ENCODE results near the gene ZNF653. TPM values are rescaled to one million over a fixed set of nuclear protein-coding genes. Genes with fewer than 3 reads are reported as not detected.

The ZNF653 gene
- polyA plus RNA-seq, 1 donor = 9.6 TPM

Other genes starting within 250 kb of the ZNF653 start
- 49.3 TPM for gene DOCK6, start 243.3 kb downstream of the ZNF653 start, polyA plus RNA-seq (ENCODE audit: insufficient read length)
- gene TSPAN16, start 209.7 kb downstream of the ZNF653 start, polyA plus RNA-seq (ENCODE audit: insufficient read length) = not detected
- 15.2 TPM for gene RAB3D, start 166.2 kb downstream of the ZNF653 start, polyA plus RNA-seq (ENCODE audit: insufficient read length)
- 121 TPM for gene TMEM205, start 159.6 kb downstream of the ZNF653 start, polyA plus RNA-seq (ENCODE audit: insufficient read length)
- 30.3 TPM for gene CCDC159, start 159.3 kb downstream of the ZNF653 start, polyA plus RNA-seq (ENCODE audit: insufficient read length)
- 10.5 TPM for gene PLPPR2, start 150.4 kb downstream of the ZNF653 start, polyA plus RNA-seq (ENCODE audit: insufficient read length)
- 2.7 TPM for gene SWSAP1, start 131.2 kb downstream of the ZNF653 start, polyA plus RNA-seq (ENCODE audit: insufficient read length)
- 21.3 TPM for gene EPOR, start 121.5 kb downstream of the ZNF653 start, polyA plus RNA-seq (ENCODE audit: insufficient read length)
- 99.4 TPM for gene RGL3, start 86.5 kb downstream of the ZNF653 start, polyA plus RNA-seq (ENCODE audit: insufficient read length)
- gene ODAD3, start 70.7 kb downstream of the ZNF653 start, polyA plus RNA-seq (ENCODE audit: insufficient read length) = 1.4 TPM
- gene PRKCSH, start 70.2 kb downstream of the ZNF653 start, polyA plus RNA-seq (ENCODE audit: insufficient read length) = 321 TPM
- gene ELAVL3, start 24.8 kb downstream of the ZNF653 start, polyA plus RNA-seq (ENCODE audit: insufficient read length) = 0.05 TPM
- gene ECSIT, start 23.3 kb upstream of the ZNF653 start, polyA plus RNA-seq (ENCODE audit: insufficient read length) = 31.0 TPM
- gene CNN1, start 33.0 kb upstream of the ZNF653 start, polyA plus RNA-seq (ENCODE audit: insufficient read length) = 3.0 TPM
- gene ELOF1, start 53.4 kb upstream of the ZNF653 start, polyA plus RNA-seq (ENCODE audit: insufficient read length) = 42.3 TPM
- 10.0 TPM for gene ACP5, start 71.8 kb upstream of the ZNF653 start, polyA plus RNA-seq (ENCODE audit: insufficient read length)
- 43.4 TPM for gene ZNF627, start 91.6 kb upstream of the ZNF653 start, polyA plus RNA-seq (ENCODE audit: insufficient read length)
- 13.4 TPM for gene ZNF823, start 233.1 kb upstream of the ZNF653 start, polyA plus RNA-seq (ENCODE audit: insufficient read length)